ENCODE data around the gene TP53BP1. TPM values are rescaled to one million over a fixed set of nuclear protein-coding genes. Genes with fewer than 3 reads are reported as not detected.

Gene TP53BP1
- total and polyA plus RNA-seq, 2 of the 13 experiments (the other 11 are each of a cell fraction or from before 2014, with no cell fraction given): 17.1 to 17.4 TPM

DNA sequence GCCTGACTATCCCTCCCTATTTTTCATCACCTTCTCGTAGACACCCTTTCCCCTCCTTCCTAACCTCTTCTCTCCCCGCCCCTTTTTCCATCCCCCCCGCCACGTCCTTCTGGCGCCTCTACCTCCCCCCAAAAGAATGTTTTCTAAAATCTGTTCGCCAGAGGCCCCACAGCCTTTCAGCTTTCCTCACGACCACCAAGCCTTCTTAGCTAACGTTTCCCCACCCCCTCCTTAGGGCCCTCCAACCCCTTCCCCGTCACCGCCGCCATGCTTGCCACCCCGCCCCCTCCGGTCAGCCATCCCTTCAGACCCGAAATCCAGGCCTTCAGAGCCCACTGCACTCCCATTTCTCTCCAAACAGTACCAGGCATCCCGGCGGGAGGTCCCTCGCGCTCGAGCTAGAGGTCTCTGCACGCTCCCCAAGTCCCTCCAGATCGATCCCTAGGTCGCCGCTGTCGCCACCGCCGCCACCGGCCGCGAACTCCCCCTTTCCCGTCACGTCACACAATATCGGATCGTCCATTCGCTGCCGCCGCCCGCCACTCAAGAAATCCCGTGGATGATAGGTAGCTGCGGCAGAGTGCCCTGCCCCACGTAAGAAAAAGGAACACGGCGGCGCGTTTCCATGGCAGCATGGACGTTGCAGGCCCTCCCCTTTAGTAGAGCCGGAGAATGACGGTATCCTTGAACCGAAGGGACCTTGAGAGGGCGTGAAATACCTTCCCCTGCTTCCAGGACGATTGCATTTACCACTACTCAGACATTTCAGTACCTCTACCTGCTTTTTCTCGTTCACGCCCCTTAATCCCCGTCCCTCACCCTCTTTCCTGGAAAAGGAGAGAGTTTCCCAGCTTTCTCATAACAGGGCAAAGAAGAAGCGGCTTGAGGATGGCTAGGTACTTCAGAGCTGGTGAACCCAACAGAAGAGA is at the start of gene TP53BP1 (continued):
- TF ChIP-seq, protein P1, sequence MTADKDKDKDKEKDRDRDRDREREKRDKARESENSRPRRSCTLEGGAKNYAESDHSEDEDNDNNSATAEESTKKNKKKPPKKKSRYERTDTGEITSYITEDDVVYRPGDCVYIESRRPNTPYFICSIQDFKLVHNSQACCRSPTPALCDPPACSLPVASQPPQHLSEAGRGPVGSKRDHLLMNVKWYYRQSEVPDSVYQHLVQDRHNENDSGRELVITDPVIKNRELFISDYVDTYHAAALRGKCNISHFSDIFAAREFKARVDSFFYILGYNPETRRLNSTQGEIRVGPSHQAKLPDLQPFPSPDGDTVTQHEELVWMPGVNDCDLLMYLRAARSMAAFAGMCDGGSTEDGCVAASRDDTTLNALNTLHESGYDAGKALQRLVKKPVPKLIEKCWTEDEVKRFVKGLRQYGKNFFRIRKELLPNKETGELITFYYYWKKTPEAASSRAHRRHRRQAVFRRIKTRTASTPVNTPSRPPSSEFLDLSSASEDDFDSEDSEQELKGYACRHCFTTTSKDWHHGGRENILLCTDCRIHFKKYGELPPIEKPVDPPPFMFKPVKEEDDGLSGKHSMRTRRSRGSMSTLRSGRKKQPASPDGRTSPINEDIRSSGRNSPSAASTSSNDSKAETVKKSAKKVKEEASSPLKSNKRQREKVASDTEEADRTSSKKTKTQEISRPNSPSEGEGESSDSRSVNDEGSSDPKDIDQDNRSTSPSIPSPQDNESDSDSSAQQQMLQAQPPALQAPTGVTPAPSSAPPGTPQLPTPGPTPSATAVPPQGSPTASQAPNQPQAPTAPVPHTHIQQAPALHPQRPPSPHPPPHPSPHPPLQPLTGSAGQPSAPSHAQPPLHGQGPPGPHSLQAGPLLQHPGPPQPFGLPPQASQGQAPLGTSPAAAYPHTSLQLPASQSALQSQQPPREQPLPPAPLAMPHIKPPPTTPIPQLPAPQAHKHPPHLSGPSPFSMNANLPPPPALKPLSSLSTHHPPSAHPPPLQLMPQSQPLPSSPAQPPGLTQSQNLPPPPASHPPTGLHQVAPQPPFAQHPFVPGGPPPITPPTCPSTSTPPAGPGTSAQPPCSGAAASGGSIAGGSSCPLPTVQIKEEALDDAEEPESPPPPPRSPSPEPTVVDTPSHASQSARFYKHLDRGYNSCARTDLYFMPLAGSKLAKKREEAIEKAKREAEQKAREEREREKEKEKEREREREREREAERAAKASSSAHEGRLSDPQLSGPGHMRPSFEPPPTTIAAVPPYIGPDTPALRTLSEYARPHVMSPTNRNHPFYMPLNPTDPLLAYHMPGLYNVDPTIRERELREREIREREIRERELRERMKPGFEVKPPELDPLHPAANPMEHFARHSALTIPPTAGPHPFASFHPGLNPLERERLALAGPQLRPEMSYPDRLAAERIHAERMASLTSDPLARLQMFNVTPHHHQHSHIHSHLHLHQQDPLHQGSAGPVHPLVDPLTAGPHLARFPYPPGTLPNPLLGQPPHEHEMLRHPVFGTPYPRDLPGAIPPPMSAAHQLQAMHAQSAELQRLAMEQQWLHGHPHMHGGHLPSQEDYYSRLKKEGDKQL (CRISPR knock-in tag; IDR thresholded peaks at IDR 0.05; ENCODE audit: low read depth): no peak
- TF ChIP-seq ZNF547 (CRISPR knock-in tag; IDR thresholded peaks at IDR 0.05) (0 out of 2 replicates have a peak, but pooled peaks have one; percentile 25), NFKB2 (CRISPR knock-in tag; IDR thresholded peaks at IDR 0.05; ENCODE audit: borderline replicate concordance) (peak; percentile 50; the same call in 1 of the 2 replicates), HCFC1 (IDR thresholded peaks at IDR 0.05; ENCODE audit: low read depth, low read length) (no peak), ZNF432 (CRISPR knock-in tag; IDR thresholded peaks at IDR 0.05; ENCODE audit: borderline replicate concordance) (no peak), ZNF17 (CRISPR knock-in tag; IDR thresholded peaks at IDR 0.05) (no peak), KLF9 (CRISPR knock-in tag; IDR thresholded peaks at IDR 0.05; ENCODE audit: low read depth) (peak; percentile 19; the same call in 1 of the 2 replicates), ZNF83 (CRISPR knock-in tag; IDR thresholded peaks at IDR 0.05; ENCODE audit: borderline replicate concordance) (no peak), GFI1 (CRISPR knock-in tag; IDR thresholded peaks at IDR 0.05; ENCODE audit: borderline replicate concordance) (no peak), MEIS1 (CRISPR knock-in tag; IDR thresholded peaks at IDR 0.05; ENCODE audit: borderline replicate concordance) (no peak), ZNF781 (CRISPR knock-in tag; IDR thresholded peaks at IDR 0.05; ENCODE audit: borderline replicate concordance, not compliant biosample characterization) (no peak), TAF15 (IDR thresholded peaks at IDR 0.05; ENCODE audit: low read depth, low read length, poor library complexity, severe bottlenecking) (no peak), KMT2B (CRISPR knock-in tag; IDR thresholded peaks at IDR 0.05) (peak; percentile 92)
- TF ChIP-seq, protein P2, sequence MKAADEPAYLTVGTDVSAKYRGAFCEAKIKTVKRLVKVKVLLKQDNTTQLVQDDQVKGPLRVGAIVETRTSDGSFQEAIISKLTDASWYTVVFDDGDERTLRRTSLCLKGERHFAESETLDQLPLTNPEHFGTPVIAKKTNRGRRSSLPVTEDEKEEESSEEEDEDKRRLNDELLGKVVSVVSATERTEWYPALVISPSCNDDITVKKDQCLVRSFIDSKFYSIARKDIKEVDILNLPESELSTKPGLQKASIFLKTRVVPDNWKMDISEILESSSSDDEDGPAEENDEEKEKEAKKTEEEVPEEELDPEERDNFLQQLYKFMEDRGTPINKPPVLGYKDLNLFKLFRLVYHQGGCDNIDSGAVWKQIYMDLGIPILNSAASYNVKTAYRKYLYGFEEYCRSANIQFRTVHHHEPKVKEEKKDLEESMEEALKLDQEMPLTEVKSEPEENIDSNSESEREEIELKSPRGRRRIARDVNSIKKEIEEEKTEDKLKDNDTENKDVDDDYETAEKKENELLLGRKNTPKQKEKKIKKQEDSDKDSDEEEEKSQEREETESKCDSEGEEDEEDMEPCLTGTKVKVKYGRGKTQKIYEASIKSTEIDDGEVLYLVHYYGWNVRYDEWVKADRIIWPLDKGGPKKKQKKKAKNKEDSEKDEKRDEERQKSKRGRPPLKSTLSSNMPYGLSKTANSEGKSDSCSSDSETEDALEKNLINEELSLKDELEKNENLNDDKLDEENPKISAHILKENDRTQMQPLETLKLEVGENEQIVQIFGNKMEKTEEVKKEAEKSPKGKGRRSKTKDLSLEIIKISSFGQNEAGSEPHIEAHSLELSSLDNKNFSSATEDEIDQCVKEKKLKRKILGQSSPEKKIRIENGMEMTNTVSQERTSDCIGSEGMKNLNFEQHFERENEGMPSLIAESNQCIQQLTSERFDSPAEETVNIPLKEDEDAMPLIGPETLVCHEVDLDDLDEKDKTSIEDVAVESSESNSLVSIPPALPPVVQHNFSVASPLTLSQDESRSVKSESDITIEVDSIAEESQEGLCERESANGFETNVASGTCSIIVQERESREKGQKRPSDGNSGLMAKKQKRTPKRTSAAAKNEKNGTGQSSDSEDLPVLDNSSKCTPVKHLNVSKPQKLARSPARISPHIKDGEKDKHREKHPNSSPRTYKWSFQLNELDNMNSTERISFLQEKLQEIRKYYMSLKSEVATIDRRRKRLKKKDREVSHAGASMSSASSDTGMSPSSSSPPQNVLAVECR (CRISPR knock-in tag; IDR thresholded peaks at IDR 0.05; ENCODE audit: borderline replicate concordance): peak; percentile 84; the same call in 1 of the 2 replicates

Data from HepG2 (cell line).